A549 (cell line): ENCODE data around the gene KCNQ1.

Experiments used
- BHLHE40 ChIP-seq: IDR thresholded peaks from 2 replicates; pipeline ENCODE4 v1.6.1; 2012; ENCODE audit warnings: low read depth, low read length, inconsistent platforms
- CHD4 ChIP-seq: fragments of 200-600 bp; sonication (generic); IDR thresholded peaks from 2 replicates; pipeline ENCODE4 v1.6.1; 2016; ENCODE audit warnings: antibody characterized with exemption, mild to moderate bottlenecking, borderline replicate concordance
- JUN ChIP-seq, 2 experiments: fragments of >200 bp; sonication (Bioruptor Twin); formaldehyde crosslinking; IDR thresholded peaks; 2 replicates in 1 of 2; 3 replicates in 1 of 2; pipeline ENCODE4 v1.6.1; 2016 to 2017
- NPAS2 ChIP-seq: fragments of 250-450 bp; sonication (Bioruptor Pico); IDR thresholded peaks from 2 replicates; pipeline ENCODE4 v1.8.0; 2022; ENCODE audit warnings: mild to moderate bottlenecking, moderate library complexity, borderline replicate concordance
- POLR2A ChIP-seq: IDR thresholded peaks from 2 replicates; pipeline ENCODE4 v1.6.1; 2012; ENCODE audit warnings: mild to moderate bottlenecking, low read length
- RFX5 ChIP-seq: fragments of 450-650 bp; IDR thresholded peaks from 2 replicates; pipeline ENCODE4 v1.7.1; 2014; ENCODE audit warnings: antibody characterized with exemption, mild to moderate bottlenecking, moderate library complexity
- RNF2 ChIP-seq: fragments of 200-600 bp; sonication (generic); IDR thresholded peaks from 2 replicates; pipeline ENCODE4 v1.6.1; 2016; ENCODE audit warnings: low read depth, mild to moderate bottlenecking, antibody characterized with exemption, moderate library complexity, borderline replicate concordance
- TF ChIP-seq, protein P1 (sequence below): fragments of >200 bp; sonication (Bioruptor Twin); formaldehyde crosslinking; IDR thresholded peaks from 3 replicates; pipeline ENCODE4 v1.5.1; 2016
- TF ChIP-seq, protein P2 (sequence below): fragments of >200 bp; sonication (Bioruptor Twin); formaldehyde crosslinking; IDR thresholded peaks from 3 replicates; pipeline ENCODE4 v1.6.1; 2016
- TF ChIP-seq, protein P3 (sequence below): fragments of 450-650 bp; IDR thresholded peaks from 2 replicates; pipeline ENCODE4 v1.6.1; 2014; ENCODE audit warnings: antibody characterized with exemption

DNA sequence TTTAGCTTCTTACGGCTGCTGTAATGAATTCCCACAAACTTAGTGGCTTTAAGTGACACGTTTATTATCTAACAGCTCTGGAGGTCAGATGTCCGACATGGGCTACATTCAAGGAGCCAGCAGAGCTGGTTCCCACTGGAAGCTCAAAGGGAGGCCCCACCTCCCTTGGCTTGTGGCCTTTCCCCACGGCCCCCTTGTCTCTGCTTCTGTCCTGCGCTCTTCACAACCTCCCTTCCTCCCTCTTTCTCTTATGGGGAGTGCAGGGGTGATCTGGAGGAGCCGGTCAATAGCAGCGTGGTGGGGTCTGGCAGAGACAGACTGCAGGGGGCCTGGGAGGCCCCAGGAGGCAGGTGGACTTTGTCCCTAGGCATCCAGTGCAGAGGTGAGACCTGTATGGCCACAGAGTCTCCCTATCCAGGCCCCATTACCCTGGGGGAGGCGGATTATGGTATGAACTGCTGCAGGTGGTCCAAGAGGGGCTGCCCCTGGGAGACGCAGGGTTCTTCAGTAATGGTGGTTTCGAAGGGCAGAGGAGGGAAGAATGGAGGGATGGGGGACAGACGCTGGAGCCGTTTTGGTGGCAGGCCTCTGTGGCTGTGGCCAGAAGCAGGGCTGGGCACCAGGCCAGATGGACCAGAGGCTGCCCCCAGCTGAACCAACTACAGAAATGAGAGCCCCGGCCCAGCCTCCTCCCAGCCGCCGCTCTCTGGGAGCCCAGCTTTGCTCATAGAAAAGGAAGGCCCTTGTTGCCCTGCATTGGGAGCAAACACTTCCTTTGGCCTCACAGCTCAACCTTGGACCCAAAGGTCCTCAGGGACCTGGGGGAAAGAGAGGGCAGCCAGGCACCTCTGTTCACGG, 285.7 kb downstream of the KCNQ1 start:
- TF ChIP-seq RFX5 (no peak), POLR2A (no peak), BHLHE40 (no peak), RNF2 (no peak), JUN (IDR thresholded peaks at IDR 0.05) (no peak), NPAS2 (no peak), CHD4 (no peak)
- TF ChIP-seq, protein P1, sequence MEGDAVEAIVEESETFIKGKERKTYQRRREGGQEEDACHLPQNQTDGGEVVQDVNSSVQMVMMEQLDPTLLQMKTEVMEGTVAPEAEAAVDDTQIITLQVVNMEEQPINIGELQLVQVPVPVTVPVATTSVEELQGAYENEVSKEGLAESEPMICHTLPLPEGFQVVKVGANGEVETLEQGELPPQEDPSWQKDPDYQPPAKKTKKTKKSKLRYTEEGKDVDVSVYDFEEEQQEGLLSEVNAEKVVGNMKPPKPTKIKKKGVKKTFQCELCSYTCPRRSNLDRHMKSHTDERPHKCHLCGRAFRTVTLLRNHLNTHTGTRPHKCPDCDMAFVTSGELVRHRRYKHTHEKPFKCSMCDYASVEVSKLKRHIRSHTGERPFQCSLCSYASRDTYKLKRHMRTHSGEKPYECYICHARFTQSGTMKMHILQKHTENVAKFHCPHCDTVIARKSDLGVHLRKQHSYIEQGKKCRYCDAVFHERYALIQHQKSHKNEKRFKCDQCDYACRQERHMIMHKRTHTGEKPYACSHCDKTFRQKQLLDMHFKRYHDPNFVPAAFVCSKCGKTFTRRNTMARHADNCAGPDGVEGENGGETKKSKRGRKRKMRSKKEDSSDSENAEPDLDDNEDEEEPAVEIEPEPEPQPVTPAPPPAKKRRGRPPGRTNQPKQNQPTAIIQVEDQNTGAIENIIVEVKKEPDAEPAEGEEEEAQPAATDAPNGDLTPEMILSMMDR, result no peak
- TF ChIP-seq, protein P2, sequence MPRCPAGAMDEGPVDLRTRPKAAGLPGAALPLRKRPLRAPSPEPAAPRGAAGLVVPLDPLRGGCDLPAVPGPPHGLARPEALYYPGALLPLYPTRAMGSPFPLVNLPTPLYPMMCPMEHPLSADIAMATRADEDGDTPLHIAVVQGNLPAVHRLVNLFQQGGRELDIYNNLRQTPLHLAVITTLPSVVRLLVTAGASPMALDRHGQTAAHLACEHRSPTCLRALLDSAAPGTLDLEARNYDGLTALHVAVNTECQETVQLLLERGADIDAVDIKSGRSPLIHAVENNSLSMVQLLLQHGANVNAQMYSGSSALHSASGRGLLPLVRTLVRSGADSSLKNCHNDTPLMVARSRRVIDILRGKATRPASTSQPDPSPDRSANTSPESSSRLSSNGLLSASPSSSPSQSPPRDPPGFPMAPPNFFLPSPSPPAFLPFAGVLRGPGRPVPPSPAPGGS, result no peak
- TF ChIP-seq, protein P3, sequence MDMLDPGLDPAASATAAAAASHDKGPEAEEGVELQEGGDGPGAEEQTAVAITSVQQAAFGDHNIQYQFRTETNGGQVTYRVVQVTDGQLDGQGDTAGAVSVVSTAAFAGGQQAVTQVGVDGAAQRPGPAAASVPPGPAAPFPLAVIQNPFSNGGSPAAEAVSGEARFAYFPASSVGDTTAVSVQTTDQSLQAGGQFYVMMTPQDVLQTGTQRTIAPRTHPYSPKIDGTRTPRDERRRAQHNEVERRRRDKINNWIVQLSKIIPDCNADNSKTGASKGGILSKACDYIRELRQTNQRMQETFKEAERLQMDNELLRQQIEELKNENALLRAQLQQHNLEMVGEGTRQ, result no peak
